T-cell (primary cell): ENCODE results near the gene ASCL3. TPM values are rescaled to one million over a fixed set of nuclear protein-coding genes. Genes with fewer than 3 reads are reported as not detected.

Source experiments
- ATAC-seq, 4 experiments: fragments of 200-7000 bp in 3 of 4; fragments of 150-1000 bp in 1 of 4; cut with Tn5 transposase; replicated peaks in 1 of 4; 1 replicate in 3 of 4; 2 replicates in 1 of 4; pipeline ENCODE4 v1.10.0; 2021; ENCODE audit warnings: moderate library complexity in 3 of 4, mild to moderate bottlenecking in 2 of 4, moderate number of reproducible peaks in 1 of 4
- CTCF ChIA-PET, 2 donors: fragments of 300-600 bp; sonication (Branson Sonifier 250); formaldehyde crosslinking; loops; one replicate each; lab custom pipeline; 2022; ENCODE audit warnings: antibody characterized with exemption in 2 of 2; lab: Charles Lee
- POLR2A ChIA-PET, 2 donors: fragments of 300-600 bp; sonication (Branson Sonifier 250); formaldehyde crosslinking; loops; one replicate each; lab custom pipeline; 2022; ENCODE audit warnings: antibody characterized with exemption in 2 of 2; lab: Charles Lee
- DNase-seq, 35 experiments: peaks; one replicate each; pipeline versions ENCODE4 v3.0.0 to v3.0.0-alpha.2; 2013 to 2023
- H3K27ac ChIP-seq: one replicate; pipeline ENCODE4 v1.5.1; 2013; ENCODE audit warnings: low read length
- H3K27me3 ChIP-seq, 2 experiments: replicated peaks in 1 of 2; 1 replicate in 1 of 2; 2 replicates in 1 of 2; pipeline versions ENCODE4 v1.6.1 to v1.7.0; 2013; ENCODE audit warnings: low read length in 1 of 2, mixed read lengths in 1 of 2; ENCODE audit not compliant: control insufficient read depth in 2 of 2, insufficient read depth in 2 of 2; ENCODE audit errors: extremely low read depth in 1 of 2
- H3K36me3 ChIP-seq, 2 donors: 1 replicate in 1 of 2; 2 replicates in 1 of 2; pipeline versions ENCODE4 v1.6.1 to v1.7.0; 2013; ENCODE audit warnings: low read length in 1 of 2; ENCODE audit not compliant: control insufficient read depth in 2 of 2, insufficient read depth in 1 of 2; ENCODE audit errors: extremely low read depth in 1 of 2
- H3K4me1 ChIP-seq, 2 experiments: 1 replicate in 1 of 2; 2 replicates in 1 of 2; pipeline versions ENCODE4 v1.6.1 to v1.7.0; 2013; ENCODE audit warnings: low read length in 2 of 2, mixed read lengths in 1 of 2; ENCODE audit not compliant: insufficient read depth in 2 of 2, control insufficient read depth in 1 of 2; ENCODE audit errors: extremely low read depth in 1 of 2
- H3K4me3 ChIP-seq, 2 donors: 1 replicate in 1 of 2; 2 replicates in 1 of 2; pipeline versions ENCODE4 v1.5.1 to v1.7.0; 2013; ENCODE audit warnings: mild to moderate bottlenecking in 2 of 2, low read length in 1 of 2, moderate library complexity in 1 of 2; ENCODE audit not compliant: control insufficient read depth in 1 of 2; ENCODE audit errors: extremely low read depth in 1 of 2
- H3K9me3 ChIP-seq: 2 replicates; pipeline ENCODE4 v1.7.0; 2013
- H3K27ac Mint-ChIP-seq, 2 donors: one replicate each; pipeline ENCODE4 v1.8.0; 2020 to 2021; ENCODE audit warnings: mild to moderate bottlenecking in 2 of 2, mixed read lengths in 2 of 2
- H3K27me3 Mint-ChIP-seq, 2 donors: one replicate each; pipeline ENCODE4 v1.8.0; 2021 to 2022; ENCODE audit warnings: mixed read lengths in 2 of 2
- H3K36me3 Mint-ChIP-seq: one replicate; pipeline ENCODE4 v1.8.0; 2021; ENCODE audit warnings: mixed read lengths
- H3K4me1 Mint-ChIP-seq, 3 donors: one replicate each; pipeline ENCODE4 v1.8.0; 2020 to 2022; ENCODE audit warnings: mixed read lengths in 3 of 3, mild to moderate bottlenecking in 1 of 3
- H3K4me3 Mint-ChIP-seq, 3 donors: one replicate each; pipeline ENCODE4 v1.8.0; 2020 to 2022; ENCODE audit warnings: mild to moderate bottlenecking in 3 of 3, mixed read lengths in 3 of 3, moderate library complexity in 3 of 3
- H3K9me3 Mint-ChIP-seq, 3 donors: one replicate each; pipeline ENCODE4 v1.8.0; 2020 to 2022; ENCODE audit warnings: mixed read lengths in 3 of 3
- WGBS: methylation state at CpG from one replicate; pipeline ENCODE4 v1.1.5; 2013; ENCODE audit warnings: missing lambda C conversion rate; ENCODE audit not compliant: insufficient coverage; 5-methylcytosine and 5-hydroxymethylcytosine counted together
- total RNA-seq, 35 experiments: library from RNA in 6 of 35; stranded (reverse) in 6 of 35; fragments of 120-200 nt in 1 of 35; gene quantifications; one replicate each; pipeline versions ENCODE4 v1.2.1 to v1.2.4 and lab custom pipeline; 2013 to 2026

The ASCL3 gene
- total RNA-seq, 5 donors from 2014 or later (not counting 1 experiment from before 2014, with no cell fraction given): not detected

DNA sequence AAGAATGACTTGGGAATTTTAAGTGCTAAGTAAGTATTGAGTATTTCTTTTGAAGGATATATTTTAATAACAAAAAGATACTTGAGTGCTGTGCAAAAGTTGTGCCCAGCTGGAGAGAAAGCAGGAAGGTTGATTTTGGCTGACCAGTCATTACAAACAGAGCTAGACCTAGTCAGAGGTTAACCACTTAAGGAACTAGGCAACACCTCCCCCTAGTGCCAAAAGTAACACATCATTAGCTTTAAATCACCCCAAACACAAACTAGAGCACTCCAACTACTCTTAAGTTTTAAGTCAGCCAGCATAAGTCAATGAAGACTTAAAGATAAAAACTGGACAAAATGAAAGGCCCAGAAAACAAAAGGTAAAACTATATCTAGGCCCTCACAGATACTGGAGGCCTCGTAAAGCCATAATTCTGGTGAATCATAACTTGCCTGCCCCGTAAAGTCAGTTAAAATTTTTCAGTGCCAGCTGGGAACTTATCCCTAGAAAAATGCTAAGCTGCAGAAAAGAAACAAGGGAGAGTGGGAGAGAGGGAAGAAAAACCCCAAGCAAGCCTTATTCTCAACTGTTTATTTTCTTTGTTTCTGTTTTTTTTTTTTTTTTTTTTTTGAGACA, 16.8 kb upstream of the ASCL3 start:
- no peaks in the 10 kb centered on the region for H3K9me3 ChIP-seq
- Mint-ChIP-seq H3K9me3 (no peaks in the 10 kb centered on the region), H3K36me3 (peaks cover 9% of the 10 kb centered on the region), H3K27ac (no peak overlapping the region), H3K27me3 (no peaks in the 10 kb centered on the region), H3K4me3 (no peak overlapping the region), H3K4me1 (peaks cover 25 to 36% (median 34%) of the 10 kb centered on the region in 3 donors)
- ChIA-PET POLR2A (interaction anchor here in 1 of 2 donors (0.6 kb wide), 2 partner anchors 12 to 209 kb away, joined by 3 to 4 read pairs; no protein-coding TSS in a partner anchor), CTCF (interaction anchor here (0.6 to 1.8 kb wide), 17 partner anchors 10 to 713 kb away, joined by 3 to 17 read pairs (median 4); partner anchors contain the start of genes RPL27A (in 1 of the 2) and TRIM66 (in 1 of the 2))
- ATAC-seq (no peak), DNase-seq (peak in 7 of 35 experiments; percentile 6 to 64 (median 12))
- H3K27me3 ChIP-seq: no peaks in the 10 kb centered on the region
- H3K4me1 ChIP-seq: peaks cover 11 to 18% of the 10 kb centered on the region in 2 experiments
- H3K27ac ChIP-seq: no peak overlapping the region
- peaks cover 7 to 20% of the 10 kb centered on the region in 2 donors for H3K36me3 ChIP-seq
- WGBS: no CpG with 5 or more reads among the region's 2 CpGs
- H3K4me3 ChIP-seq: no peak overlapping the region

DNA sequence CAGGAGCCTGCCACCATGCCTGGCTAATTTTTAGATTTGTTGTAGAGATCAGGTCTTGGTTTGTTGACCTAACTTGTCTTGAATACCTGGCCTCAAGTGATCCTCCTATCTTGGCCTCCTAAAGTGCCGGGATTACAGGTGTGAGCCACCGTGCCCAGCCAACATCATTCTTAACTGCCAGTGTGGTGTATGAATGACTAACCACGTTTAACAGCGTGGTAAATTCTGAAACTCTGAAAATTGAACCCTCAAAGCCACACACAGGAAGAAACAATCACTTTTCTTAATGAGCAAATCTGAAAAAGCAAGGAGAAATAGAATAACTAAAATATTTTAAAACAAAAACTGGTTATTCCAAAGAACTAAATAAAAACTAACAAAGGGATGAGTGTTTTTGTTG, 14.0 kb upstream of the ASCL3 start:
- Mint-ChIP-seq H3K27ac (no peak overlapping the region), H3K4me1 (peaks cover 8 to 24% (median 21%) of the 10 kb centered on the region in 3 donors), H3K9me3 (no peaks in the 10 kb centered on the region), H3K36me3 (peaks cover 31% of the 10 kb centered on the region), H3K27me3 (no peaks in the 10 kb centered on the region), H3K4me3 (no peak overlapping the region)
- CTCF ChIA-PET: no interaction called here
- Histone ChIP-seq H3K27ac (no peak overlapping the region), H3K27me3 (no peaks in the 10 kb centered on the region), H3K4me1 (peaks cover 0 to 2% of the 10 kb centered on the region in 2 experiments), H3K4me3 (no peak overlapping the region), H3K9me3 (no peaks in the 10 kb centered on the region), H3K36me3 (peaks cover 14 to 41% of the 10 kb centered on the region in 2 donors)
- DNase-seq (no peak), ATAC-seq (no peak)
- POLR2A ChIA-PET: no interaction called here
- 80% methylated on average over 1 of the region's 4 CpGs for WGBS

DNA sequence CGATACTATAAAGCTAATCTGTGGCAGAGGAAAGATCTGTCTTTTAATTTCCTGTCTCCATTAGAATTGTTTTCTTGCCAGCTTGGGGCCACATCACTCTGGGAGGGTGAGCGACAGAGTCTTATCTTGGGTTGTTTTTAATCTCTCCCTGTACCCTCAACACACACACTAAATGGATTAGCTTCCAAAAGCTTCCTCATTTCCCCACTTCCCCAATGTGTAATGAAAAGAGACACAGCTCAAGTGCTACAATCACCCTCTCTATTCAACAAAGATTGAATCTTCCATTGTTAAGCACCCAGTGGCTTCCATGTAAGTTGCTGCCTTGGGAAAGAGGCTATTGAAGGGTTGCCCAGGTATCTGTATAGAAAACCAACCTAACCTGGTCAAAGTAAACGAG, 6.1 kb upstream of the ASCL3 start:
- H3K4me1 Mint-ChIP-seq: peaks cover 0 to 2% (median 0%) of the 10 kb centered on the region in 3 donors
- H3K36me3 ChIP-seq: peaks cover 11 to 57% of the 10 kb centered on the region in 2 donors
- H3K4me1 ChIP-seq: no peaks in the 10 kb centered on the region
- no peaks in the 10 kb centered on the region for H3K27me3 ChIP-seq
- H3K9me3 Mint-ChIP-seq: no peaks in the 10 kb centered on the region
- ChIA-PET CTCF (interaction anchor here in 1 of 2 donors (0.6 kb wide), 1 partner anchor 36 kb away, joined by 4 read pairs; no protein-coding TSS in a partner anchor), POLR2A (no interaction called here)
- H3K9me3 ChIP-seq: no peaks in the 10 kb centered on the region
- H3K27ac ChIP-seq: no peak overlapping the region
- H3K27me3 Mint-ChIP-seq: no peaks in the 10 kb centered on the region
- ATAC-seq (no peak), DNase-seq (no peak)
- no peak overlapping the region for H3K27ac Mint-ChIP-seq
- H3K4me3 Mint-ChIP-seq: no peak overlapping the region
- H3K4me3 ChIP-seq: no peak overlapping the region
- no CpG with 5 or more reads among the region's 3 CpGs for WGBS
- H3K36me3 Mint-ChIP-seq: peaks cover 57% of the 10 kb centered on the region

DNA sequence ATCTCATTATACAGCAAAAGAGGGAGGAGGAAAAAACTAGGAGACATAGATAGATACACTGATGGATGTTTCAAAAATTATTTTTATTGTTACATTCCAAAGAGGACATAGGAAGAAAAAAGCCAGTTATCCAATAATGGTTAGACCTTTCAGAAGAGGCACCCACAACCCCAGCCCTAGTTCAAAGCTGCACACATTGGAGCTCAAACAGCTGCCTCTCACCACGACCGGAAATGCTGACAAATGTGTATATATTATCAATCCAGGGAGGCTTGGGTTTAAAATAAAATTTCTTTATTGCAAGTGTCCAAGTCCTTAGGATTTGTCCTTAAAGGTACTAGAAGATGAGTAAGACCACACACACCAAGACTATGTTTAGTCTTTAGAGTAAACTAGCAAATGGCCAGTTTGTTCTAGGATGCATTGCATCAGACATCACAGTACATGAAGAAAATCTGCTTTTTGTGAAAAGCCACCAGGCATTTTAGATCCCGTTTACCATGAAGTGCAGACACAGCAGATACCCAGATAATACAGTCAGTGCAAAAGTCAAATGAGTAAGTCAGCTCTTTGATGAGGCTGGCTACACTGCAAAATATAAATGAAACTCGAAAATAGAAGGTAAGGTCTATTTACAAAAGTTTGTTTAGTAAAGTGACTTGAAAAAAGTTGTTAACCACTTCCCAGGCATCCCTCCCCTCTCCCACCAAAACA, 4.6 kb upstream of the ASCL3 start:
- Histone ChIP-seq H3K4me1 (no peaks in the 10 kb centered on the region), H3K9me3 (no peaks in the 10 kb centered on the region), H3K27ac (no peak overlapping the region), H3K27me3 (no peaks in the 10 kb centered on the region), H3K4me3 (no peak overlapping the region), H3K36me3 (peaks cover 4 to 44% of the 10 kb centered on the region in 2 donors)
- Mint-ChIP-seq H3K27me3 (no peaks in the 10 kb centered on the region), H3K4me3 (no peak overlapping the region), H3K27ac (peak overlapping the region in 1 of 2 donors; percentile 71), H3K9me3 (no peaks in the 10 kb centered on the region), H3K4me1 (peaks cover 0 to 2% (median 0%) of the 10 kb centered on the region in 3 donors), H3K36me3 (peaks cover 42% of the 10 kb centered on the region)
- WGBS: no CpG with 5 or more reads among the region's 4 CpGs
- CTCF ChIA-PET: no interaction called here
- DNase-seq (no peak), ATAC-seq (no peak)
- POLR2A ChIA-PET: interaction anchor here in 1 of 2 donors (0.7 kb wide), 1 partner anchor 12 kb away, joined by 3 read pairs; no protein-coding TSS in a partner anchor

DNA sequence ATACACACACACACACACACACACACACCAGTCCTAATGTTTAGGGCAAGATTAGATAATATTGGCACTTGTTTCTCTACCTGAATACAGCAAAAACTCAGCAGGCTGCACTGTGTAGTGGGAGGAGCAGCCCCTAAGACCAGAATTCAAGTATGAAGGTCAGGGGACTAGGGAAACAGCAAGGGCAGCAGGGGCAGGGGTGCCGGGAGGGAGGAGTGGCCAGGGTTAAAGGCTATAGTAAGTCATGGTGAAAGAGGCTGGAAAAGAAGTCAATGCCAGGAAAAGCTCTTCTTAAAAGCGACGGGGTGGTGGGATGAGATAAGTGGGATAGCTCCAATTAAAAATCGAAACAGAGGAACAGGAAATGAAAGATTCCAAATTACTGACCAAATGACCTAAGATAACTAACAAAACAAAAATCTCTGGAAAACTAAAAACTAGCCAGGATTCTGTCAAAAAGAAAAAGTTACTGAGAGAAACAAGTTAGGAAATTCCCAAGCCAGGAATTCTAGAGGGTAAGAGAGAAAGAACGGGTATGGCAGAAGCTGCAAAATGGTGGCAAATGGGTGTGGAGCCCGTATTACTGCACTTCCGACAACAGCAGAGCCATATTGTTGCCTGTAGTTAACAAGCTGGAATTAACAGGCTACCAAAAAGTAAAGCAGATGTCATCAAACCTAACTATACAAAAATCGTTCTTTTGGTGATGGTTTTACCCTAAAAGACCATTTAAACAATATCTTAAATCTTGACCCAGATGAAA, 1.3 kb downstream of the ASCL3 start:
- 97% methylated on average over 4 of the region's 8 CpGs for WGBS
- H3K4me1 ChIP-seq: no peaks in the 10 kb centered on the region
- ChIA-PET POLR2A (no interaction called here), CTCF (interaction anchor here in 1 of 2 donors (0.8 kb wide), 1 partner anchor 18 kb away, joined by 3 read pairs; no protein-coding TSS in a partner anchor)
- Mint-ChIP-seq H3K9me3 (no peaks in the 10 kb centered on the region), H3K4me3 (no peak overlapping the region), H3K36me3 (peaks cover 4% of the 10 kb centered on the region), H3K27me3 (peaks cover 0 to 3% of the 10 kb centered on the region in 2 donors), H3K27ac (no peak overlapping the region), H3K4me1 (no peaks in the 10 kb centered on the region)
- no peaks in the 10 kb centered on the region for H3K36me3 ChIP-seq
- no peak overlapping the region for H3K4me3 ChIP-seq
- H3K27me3 ChIP-seq: no peaks in the 10 kb centered on the region
- DNase-seq (no peak), ATAC-seq (no peak)
- H3K27ac ChIP-seq: no peak overlapping the region
- no peaks in the 10 kb centered on the region for H3K9me3 ChIP-seq

DNA sequence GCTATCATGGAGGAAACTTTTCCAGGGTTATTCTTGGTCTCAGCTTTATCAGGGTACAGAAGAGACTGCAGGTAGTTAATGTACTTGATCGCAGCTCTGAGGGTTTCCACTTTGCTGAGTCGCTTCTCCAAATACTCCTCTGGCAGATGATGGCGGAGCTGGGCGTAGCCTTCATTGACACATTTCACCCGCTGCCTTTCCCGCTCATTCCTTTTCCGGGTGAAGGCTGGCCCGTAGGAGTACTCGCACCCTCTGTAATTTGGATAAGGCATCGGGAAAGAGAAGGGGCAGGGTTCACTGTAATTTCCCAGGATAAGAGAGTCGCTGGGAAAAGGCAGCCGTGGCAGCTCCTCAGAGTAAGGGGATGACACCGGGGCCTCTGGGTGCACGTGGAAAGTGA, 5.2 kb downstream of the ASCL3 start:
- DNase-seq: no peak
- POLR2A ChIA-PET: no interaction called here

More for the DNA sequence above, 5.2 kb downstream of the ASCL3 start:
- Mint-ChIP-seq H3K4me3 (no peak overlapping the region), H3K36me3 (no peaks in the 10 kb centered on the region), H3K4me1 (peaks cover 0 to 6% (median 0%) of the 10 kb centered on the region in 3 donors), H3K27me3 (peaks cover 0 to 3% of the 10 kb centered on the region in 2 donors), H3K9me3 (no peaks in the 10 kb centered on the region), H3K27ac (no peak overlapping the region)
- Histone ChIP-seq H3K27ac (no peak overlapping the region), H3K4me3 (no peak overlapping the region), H3K27me3 (no peaks in the 10 kb centered on the region), H3K36me3 (no peaks in the 10 kb centered on the region), H3K9me3 (no peaks in the 10 kb centered on the region), H3K4me1 (no peaks in the 10 kb centered on the region)
- CTCF ChIA-PET: interaction anchor here in 1 of 2 donors (0.9 kb wide), 1 partner anchor 23 kb away, joined by 3 read pairs; no protein-coding TSS in a partner anchor
- no peak for ATAC-seq
- 92% methylated on average over 13 of the region's 14 CpGs for WGBS
